ENCODE measurements around the gene ADAMTS3. TPM values are rescaled to one million over a fixed set of nuclear protein-coding genes. Genes with fewer than 3 reads are reported as not detected.
A peak's percentile ranks its signal among the peaks of the same experiment; 100 is the strongest.

Gene ADAMTS3
- total RNA-seq, 2 experiments from 2014 or later: not detected

- TF ChIP-seq CTCF (IDR thresholded peaks at IDR 0.05): no peak
- Mint-ChIP-seq H3K9me3 (peaks cover 8% of the 10 kb centered on the region), H3K27me3 (peaks cover 8% of the 10 kb centered on the region), H3K36me3 (ENCODE audit: low read depth) (no peaks in the 10 kb centered on the region), H3K4me3 (no peak overlapping the region), H3K27ac (no peak overlapping the region), H3K4me1 (ENCODE audit: low read depth) (no peaks in the 10 kb centered on the region)
- intact Hi-C loops (cut with micrococcal nuclease): loop anchor here (10.0 kb wide), 1 partner anchor 518 kb away; no protein-coding TSS in a partner anchor
- ATAC-seq (no peak), DNase-seq (no peak)
- POLR2A ChIA-PET: no interaction called here
- CTCF ChIA-PET: no interaction called here
Measured at GRCh38 chr4:72507167-72507566, 61.9 kb downstream of the ADAMTS3 start.

- Mint-ChIP-seq H3K9me3 (peaks cover 6% of the 10 kb centered on the region), H3K4me3 (no peak overlapping the region), H3K27ac (no peak overlapping the region), H3K4me1 (ENCODE audit: low read depth) (no peaks in the 10 kb centered on the region), H3K27me3 (peaks cover 8% of the 10 kb centered on the region), H3K36me3 (ENCODE audit: low read depth) (no peaks in the 10 kb centered on the region)
- ChIA-PET POLR2A (no interaction called here), CTCF (interaction anchor here (0.9 to 1.5 kb wide), 3 partner anchors 8 to 517 kb away, joined by 3 read pairs; no protein-coding TSS in a partner anchor)
- peak; percentile 49 for TF ChIP-seq CTCF (IDR thresholded peaks at IDR 0.05)
- intact Hi-C loops (cut with micrococcal nuclease): loop anchor here (10.0 kb wide), 1 partner anchor 519 kb away; no protein-coding TSS in a partner anchor
- ATAC-seq (no peak), DNase-seq (peak; percentile 2)
Measured at GRCh38 chr4:72505314-72505744, 63.7 kb downstream of the ADAMTS3 start.

- TF ChIP-seq CTCF (IDR thresholded peaks at IDR 0.05): no peak
Measured at GRCh38 chr4:72500214-72500613, 68.8 kb downstream of the ADAMTS3 start.

GRCh38 chr4:72496119-72496518 lies 72.9 kb downstream of the ADAMTS3 start:
- H3K27ac Mint-ChIP-seq: no peak overlapping the region
- peaks cover 5% of the 10 kb centered on the region for H3K9me3 Mint-ChIP-seq
- no peaks in the 10 kb centered on the region for H3K4me1 Mint-ChIP-seq (ENCODE audit: low read depth)
- no peak for TF ChIP-seq CTCF (IDR thresholded peaks at IDR 0.05)
- DNase-seq (no peak), ATAC-seq (no peak)
- H3K4me3 Mint-ChIP-seq: no peak overlapping the region
- ChIA-PET POLR2A (no interaction called here), CTCF (interaction anchor here (1.1 kb wide), 1 partner anchor 9 kb away, joined by 5 read pairs; no protein-coding TSS in a partner anchor)
- intact Hi-C loops (cut with micrococcal nuclease): no loop called here
- no peaks in the 10 kb centered on the region for H3K27me3 Mint-ChIP-seq
- no peaks in the 10 kb centered on the region for H3K36me3 Mint-ChIP-seq (ENCODE audit: low read depth)

More at GRCh38 chr4:72500214-72500613, 68.8 kb downstream of the ADAMTS3 start:
- ATAC-seq (no peak), DNase-seq (no peak)
- Mint-ChIP-seq H3K9me3 (peaks cover 5% of the 10 kb centered on the region), H3K4me3 (no peak overlapping the region), H3K27ac (no peak overlapping the region), H3K36me3 (ENCODE audit: low read depth) (no peaks in the 10 kb centered on the region), H3K27me3 (peaks cover 4% of the 10 kb centered on the region), H3K4me1 (ENCODE audit: low read depth) (no peaks in the 10 kb centered on the region)
- ChIA-PET CTCF (no interaction called here), POLR2A (no interaction called here)
- intact Hi-C loops (cut with micrococcal nuclease): loop anchor here (10.0 kb wide), 1 partner anchor 525 kb away; no protein-coding TSS in a partner anchor

GRCh38 chr4:72494156-72494555 lies 74.9 kb downstream of the ADAMTS3 start:
- H3K9me3 Mint-ChIP-seq: peaks cover 5% of the 10 kb centered on the region

More at GRCh38 chr4:72494156-72494555, 74.9 kb downstream of the ADAMTS3 start:
- no peak for DNase-seq
- Mint-ChIP-seq H3K4me3 (no peak overlapping the region), H3K27me3 (no peaks in the 10 kb centered on the region), H3K4me1 (ENCODE audit: low read depth) (no peaks in the 10 kb centered on the region), H3K27ac (no peak overlapping the region), H3K36me3 (ENCODE audit: low read depth) (no peaks in the 10 kb centered on the region)
- no peak for ATAC-seq
- POLR2A ChIA-PET: no interaction called here
- CTCF ChIA-PET: interaction anchor here (1.0 to 1.1 kb wide), 2 partner anchors 10 to 167 kb away, joined by 3 read pairs; no protein-coding TSS in a partner anchor
- TF ChIP-seq CTCF (IDR thresholded peaks at IDR 0.05): no peak
- intact Hi-C loops (cut with micrococcal nuclease): no loop called here
